HG03280 (cell line): ENCODE measurements around the gene CTIF.

ENCODE experiments used
- ATAC-seq: cut with Tn5 transposase; IDR thresholded peaks from one replicate; pipeline ENCODE4 v1.9.1; 2021; ENCODE audit warnings: mild to moderate bottlenecking, moderate library complexity; ENCODE audit not compliant: unreplicated experiment

The CTIF gene

DNA sequence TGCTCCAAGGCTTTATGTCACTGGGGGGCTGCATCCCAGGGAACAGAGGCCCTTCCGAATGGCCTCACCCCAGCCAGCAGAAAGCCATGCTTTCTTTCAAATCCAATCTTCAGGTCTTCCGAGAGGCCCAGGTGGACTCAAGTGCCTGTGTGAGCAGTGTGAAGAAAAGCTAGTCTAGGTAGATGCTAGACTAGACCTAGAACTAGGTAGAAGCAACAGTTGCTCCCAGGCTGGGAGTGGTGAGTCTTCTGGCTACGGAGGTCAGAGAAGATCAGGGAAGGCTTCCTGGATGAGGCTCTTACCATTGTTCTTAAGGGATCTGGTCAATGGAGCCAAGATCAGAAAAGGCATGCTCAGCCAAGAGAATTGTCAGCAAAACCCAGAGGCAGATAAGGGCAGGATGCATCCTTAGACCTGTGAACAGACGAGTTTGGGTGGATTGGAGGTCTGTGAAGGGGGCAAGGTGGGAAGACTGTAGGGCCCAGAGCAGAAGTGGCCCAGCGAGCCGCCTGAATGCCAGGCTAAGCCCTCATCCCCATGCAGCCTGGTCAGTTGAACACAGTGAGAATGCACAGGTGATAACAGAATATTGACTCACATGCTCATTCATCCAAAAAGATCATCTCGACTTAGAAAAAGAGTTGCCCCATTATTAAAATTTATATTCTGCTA, 301.1 kb downstream of the CTIF start:
- no peak for ATAC-seq

DNA sequence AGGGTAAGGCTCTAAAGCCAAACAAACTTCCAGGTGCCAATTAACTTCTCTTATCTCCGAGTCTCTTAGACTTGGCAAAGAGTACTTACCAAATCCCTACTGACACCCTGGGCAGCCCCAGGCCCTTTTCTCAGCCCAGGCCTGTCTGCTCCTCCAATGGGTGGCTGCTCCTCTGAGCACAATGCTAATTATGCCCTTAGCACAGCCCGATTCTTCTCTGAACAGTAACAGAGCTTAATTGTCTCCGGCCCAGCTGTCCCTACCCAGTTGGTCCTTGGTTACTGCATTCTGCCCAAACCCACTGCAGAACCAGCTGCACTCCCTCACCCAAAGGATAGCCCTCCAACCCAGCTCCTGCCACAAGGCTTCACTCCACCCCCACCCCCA, 301.7 kb downstream of the CTIF start:
- no peak for ATAC-seq

DNA sequence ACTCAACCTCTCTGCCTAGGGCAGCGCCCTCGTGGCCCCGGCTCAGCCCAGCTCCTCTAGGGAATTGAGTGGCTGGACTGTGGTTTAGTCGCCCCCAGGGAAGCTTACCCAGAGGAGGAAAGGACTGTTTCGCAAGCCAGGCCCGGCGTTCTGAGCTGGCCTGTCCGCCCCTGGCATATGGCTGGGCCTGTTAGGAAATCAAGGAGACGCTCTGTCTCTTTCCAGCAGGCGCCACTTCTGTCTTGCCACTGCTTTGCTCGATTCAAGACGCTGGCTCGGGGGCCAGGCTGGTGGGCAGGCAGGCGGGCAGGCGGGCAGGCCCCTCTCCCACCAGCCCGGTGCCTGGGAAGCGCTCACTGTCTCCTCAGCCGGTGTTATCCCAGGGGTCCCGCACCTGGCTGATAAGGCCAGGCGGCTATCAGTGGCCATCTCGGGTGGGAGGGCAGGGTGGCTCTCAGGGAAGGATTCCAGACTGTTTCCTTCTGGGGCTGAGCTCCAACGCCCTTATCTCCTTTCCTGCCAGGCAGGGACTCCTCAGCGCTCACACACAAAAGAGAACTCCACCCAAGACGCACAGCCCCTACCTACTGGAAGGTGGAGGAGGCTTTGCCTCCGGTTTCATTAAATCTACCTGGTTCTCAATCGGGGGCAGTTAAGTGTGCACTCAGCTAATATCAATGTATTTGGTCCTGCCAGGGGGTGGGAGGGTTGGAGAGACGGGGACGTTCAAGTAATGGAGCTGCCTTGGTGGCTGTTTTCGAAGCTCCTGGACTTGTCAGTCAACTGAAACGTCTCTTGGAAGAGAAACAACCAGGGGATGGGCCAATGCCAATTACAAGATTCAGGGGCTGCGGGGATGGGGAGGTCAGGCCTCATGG, 302.8 kb downstream of the CTIF start:
- ATAC-seq = no peak

DNA sequence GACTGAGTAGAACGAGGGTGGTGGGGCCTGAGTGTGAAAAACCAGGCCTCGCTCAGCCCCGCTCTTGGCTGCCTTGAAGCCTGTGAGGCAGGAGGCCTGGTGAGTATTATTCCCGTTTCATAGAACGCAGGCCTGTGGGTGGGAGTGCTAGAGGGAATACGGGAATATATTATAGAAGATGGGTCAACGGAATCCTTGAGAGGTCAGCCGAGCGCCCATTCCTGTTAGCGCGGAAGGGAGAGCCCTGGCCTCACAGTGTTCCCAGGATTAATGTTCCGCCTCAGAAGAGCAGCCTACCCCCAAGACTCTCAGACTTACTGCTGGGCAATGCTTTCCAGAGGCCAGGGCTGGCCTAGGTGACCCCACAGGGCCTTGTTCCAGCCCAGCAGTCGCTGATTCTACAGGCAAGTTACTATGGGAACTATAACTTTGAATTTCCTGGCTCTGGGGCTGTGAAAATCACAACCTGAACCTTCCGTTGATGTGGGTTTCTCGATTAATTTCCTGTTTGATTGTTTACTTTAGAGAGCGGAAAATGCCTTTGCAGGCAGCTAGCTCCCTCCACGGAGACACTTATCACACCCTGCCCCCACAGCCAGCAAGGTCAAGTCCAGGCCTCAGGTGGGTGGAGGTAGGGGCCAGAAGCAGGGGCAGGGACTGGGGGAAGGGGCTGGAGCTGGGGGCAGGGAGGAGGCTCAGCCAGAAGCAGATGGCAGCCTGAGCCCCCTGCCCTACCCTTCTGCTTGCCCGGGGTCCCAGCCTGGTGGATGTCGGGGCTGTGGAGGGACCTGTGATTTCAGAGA, 303.6 kb downstream of the CTIF start:
- ATAC-seq = no peak

DNA sequence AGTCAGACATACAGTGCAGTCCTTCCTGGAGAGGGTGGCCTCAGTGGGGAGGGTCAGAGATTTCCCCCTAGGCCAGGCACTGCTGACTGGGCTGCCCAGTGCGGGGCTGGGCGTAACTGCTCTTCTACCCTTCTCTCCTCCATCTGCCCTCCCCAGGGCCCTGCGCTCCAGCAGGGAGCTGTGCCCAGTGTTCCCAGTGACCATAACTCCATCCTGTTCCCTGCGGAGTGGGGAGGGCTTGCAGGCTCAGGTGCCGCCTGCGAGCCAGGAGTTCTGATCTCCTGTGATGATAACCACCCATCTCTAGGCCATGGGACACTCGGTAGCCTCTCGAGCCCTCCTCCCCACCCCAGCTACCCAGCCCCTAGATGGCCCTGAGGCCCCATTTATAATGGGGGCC, 304.3 kb downstream of the CTIF start:
- ATAC-seq = no peak

DNA sequence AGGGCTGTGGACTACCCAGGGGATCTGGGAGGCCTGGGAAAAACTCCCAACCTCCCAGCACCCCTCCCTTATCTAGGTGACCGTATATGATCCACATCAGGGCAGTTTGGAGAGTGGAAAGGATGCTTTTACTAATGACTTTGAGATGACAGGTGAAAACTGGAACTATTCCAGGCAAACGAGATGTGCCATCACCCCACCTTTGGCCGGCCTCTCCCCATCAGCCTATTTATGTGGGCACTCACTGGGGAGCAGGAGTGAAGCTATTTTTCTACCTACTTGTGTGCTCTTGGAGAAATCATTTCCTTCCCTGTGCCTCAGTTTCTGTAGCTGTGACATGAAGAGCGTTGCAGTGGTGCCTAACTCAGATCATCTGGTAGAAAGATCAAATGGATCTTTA, 304.8 kb downstream of the CTIF start:
- no peak for ATAC-seq

DNA sequence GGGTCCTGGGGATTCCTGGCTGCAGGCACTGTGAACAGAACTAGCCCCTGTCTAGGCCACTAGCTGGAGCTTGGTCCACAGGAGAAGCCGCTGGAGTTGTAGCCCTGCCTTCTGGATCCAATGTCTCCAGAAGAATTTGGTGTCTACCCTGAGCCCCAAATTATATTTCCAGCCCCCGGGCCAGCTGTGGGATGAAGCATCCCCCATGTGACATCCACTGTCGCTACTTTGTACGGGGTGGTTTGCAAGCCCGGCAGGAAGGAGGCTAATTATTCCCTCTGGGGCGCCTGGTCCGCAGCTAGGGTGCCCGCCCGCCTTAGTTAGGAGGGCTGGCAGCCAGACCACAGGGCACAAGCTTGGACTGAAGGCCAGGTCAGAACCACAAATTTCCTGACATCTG, 305.4 kb downstream of the CTIF start:
- no peak for ATAC-seq

DNA sequence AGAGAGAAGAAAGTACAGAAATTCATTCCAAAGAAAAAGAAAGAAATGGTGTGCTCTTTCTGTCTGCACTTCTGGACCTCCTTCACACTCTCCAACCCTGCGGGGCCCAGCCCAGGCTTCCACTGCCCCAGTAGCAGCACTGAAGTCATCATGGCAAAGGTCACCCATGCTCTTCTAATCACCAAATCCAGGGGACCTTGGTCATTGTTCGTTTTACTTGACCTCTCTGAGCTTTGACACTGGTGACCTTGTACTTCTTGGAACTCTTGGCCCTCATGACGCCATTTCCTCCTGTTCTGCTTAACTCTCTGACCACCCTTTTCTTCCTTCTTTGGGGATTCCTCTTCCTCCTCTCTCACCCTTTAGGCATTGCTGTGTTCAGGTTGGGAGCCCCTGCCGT, 306.3 kb downstream of the CTIF start:
- ATAC-seq = no peak

DNA sequence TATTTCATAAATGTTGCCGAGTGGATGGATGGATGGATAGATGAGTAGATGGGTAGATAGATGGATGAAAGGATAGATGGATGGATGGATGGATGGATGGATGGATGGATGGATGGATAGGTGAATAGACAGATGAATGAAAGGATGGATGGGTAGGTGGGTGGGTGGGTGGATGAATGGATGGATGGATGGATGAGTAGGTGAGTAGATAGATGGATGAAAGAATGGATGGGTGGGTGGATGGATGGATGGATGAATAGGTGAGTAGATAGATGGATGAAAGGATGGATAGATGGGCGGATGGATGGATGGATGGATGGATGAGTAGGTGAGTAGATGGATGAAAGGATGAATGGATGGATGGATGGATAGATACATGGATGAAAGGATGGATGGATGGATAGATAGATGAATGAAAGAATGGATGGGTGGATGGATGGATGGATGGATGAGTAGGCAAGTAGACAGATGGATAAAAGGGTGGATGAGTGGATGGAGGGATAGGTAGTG, 307.6 kb downstream of the CTIF start:
- no peak for ATAC-seq

DNA sequence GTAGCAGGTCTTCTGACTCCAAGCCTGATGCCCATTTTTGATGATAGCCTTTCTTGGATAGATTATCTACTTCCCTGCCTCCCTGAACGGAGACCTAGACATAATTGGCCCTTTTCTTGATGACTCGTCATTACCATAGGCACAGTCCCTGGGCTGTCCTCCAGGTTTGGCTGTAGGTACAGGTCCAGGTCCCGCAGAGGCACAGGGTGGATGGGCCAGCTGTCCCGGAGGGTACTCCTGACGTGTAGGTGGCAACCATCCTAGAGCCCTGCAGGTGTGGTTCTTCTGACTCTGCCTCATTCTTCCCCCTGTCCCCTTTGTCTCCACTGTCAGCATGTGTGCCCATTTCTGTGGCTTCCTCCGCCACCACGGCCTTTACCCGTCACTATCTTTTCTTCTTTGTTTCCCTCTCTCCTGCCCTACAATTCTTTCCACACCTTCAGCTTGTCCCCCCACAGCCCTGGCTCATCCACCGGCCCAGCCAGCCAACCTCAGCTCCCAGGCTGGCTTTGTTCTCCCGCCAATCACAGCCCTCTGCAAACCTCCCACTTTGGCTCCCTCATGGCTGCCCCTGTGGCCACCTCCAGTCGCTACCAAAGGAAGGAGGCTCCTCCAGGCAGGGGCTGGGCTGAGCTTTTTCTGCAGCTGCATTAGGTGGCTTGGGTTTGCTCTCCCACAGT, 309.1 kb downstream of the CTIF start:
- ATAC-seq = no peak

DNA sequence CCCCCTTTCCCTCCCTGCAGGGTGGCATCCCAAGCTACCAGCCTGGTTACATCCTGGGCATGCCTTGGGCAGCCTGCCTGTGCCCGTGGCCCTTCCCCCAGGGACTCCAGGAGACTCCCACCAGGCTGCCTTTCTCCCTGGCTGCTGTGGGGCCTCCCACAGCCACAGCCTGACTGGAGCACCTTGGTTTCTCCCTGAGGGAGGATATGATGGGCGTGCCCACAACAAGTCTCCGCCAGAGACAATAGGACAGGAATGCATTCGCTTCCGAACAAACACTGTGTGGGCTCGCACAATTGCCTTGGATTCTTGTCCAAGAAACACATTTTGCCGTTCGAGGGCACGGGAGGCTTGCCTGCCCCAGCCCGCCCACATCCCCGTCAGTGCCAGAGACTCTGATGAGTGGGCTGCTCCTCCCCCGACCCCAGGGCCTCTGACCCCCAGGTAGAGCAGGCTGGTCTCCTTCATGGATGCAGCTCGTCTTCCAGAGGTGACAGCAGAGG, 309.9 kb downstream of the CTIF start:
- no peak for ATAC-seq

DNA sequence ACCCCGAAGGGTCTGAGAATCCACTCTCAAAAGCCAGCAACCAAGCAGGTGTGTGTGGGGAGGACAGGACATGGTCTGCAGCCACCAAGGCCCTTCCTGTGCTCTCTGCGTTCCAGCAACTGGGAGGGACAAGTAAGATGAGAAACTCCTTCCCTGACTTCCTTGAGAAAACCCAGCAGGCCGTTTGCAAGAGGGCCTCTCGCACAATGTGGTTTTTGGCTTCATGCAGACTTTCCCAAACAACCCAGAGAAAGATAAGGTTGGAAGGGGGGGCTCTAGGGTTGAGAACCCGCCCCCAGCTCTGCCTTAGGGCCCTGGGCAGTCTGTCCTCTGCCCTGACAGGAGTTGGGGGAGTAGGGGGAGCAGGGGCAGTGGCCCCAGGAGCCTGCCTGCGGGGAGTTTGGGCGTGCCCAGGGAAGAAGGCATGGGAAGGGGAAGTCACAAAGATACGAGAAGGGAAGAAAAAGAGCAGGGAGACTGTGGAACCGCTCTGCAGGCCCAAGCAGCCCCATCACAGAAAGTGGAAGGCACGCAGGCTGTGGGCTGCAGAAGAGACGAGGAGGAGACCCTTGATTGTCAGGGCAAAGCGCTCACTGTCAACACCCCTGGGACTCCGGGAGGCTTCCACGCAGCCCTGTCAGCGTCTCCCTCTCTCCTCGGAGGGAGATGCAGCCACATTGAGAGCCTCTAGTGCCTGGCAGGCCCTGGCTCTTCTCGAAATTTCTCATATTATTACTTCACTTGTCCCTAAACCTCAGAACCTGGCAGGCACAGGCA, 312.2 kb downstream of the CTIF start:
- no peak for ATAC-seq

DNA sequence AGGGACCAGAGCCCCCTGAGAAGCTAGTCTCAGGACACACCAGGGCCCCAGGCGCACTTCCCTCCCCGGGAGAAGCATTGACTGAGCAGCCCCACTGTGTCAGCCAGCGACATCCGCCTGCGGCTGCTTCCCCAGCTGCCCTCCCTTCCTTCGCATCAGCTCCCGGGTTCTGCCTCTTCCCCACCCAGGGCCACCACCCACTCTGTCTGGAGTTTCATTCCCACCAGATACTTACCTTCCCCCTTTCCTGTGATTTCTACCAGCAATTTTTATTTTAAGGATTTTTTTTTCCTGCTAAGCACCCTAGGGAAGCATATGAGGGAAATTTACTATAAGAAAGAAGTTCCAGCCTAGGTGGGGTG, 312.7 kb downstream of the CTIF start:
- ATAC-seq = no peak

DNA sequence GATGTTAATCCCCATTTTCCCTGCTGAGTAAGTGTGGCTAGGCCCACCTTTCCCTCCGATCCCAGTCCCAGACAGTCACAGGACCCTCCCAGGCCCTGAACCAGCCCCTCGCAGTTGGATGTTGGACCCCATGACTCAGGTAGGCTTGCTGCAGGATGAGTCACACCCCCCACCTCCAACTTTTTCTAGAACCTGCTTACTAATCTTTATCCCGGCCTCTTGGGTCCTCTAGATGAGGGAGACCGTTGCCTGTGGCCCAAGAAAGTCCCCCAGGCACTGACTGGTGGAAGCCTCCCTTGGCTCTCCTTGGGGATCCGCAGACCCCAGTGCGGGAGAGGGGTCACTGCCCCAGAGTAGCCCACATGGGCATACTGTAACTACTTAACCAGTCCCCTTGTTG, 313.5 kb downstream of the CTIF start:
- ATAC-seq = no peak

DNA sequence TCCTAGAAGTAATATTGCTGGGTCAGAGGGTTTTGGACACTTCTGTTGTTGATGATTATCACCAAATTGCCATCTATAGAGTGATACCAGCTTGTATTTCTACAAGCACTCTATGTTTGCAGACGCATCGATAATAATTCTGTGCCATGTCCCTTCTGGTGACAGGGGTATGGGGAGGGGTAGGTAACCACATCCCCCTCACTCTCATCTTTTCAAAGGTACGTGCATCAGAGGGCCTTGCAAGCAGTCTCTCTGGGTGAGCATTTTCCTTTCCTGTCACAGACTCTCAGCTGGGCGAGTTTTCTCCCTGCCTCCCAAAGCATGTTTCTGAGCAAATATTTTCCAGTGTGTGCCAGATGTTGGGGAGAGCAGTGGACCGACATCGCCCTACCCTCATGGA, 314.0 kb downstream of the CTIF start:
- ATAC-seq = no peak

DNA sequence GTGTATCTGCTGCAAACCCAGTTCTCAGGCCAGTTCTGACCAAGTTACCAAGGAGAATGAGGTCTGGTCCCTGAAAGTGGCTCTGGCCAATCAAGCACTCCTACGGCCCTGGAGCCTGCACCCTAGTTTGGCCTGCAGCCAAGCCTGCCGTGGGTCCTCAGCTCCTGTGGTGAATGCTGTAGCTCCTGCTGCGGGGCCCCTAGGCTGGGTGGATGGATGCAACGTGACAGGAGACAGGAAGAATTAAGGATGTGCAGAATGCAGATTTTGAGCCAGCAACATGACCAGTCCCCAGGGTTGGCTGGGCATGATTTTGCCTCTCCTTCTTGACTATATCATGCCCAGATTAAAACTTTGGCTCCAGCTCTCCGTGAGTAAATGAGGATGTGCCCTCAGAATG, 314.8 kb downstream of the CTIF start:
- no peak for ATAC-seq

DNA sequence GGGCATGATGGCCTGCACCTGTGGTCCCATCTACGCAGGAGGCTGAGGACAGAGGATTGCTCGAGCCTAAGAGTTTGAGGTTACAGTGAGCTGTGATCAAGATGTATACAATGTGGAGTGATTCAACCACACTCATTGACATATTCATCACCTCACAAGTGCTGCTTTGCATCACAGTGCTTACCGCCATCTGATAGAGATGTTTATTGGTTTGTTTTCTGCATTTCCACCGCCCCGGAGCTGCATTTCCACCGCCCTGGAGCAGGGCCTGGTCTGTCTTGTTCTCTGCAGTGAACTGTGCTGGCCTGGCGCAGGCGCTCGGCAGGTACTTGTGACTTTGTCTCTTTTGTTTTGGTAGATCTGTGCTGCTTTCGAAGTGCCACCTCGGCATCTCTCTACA, 315.9 kb downstream of the CTIF start:
- ATAC-seq = no peak

DNA sequence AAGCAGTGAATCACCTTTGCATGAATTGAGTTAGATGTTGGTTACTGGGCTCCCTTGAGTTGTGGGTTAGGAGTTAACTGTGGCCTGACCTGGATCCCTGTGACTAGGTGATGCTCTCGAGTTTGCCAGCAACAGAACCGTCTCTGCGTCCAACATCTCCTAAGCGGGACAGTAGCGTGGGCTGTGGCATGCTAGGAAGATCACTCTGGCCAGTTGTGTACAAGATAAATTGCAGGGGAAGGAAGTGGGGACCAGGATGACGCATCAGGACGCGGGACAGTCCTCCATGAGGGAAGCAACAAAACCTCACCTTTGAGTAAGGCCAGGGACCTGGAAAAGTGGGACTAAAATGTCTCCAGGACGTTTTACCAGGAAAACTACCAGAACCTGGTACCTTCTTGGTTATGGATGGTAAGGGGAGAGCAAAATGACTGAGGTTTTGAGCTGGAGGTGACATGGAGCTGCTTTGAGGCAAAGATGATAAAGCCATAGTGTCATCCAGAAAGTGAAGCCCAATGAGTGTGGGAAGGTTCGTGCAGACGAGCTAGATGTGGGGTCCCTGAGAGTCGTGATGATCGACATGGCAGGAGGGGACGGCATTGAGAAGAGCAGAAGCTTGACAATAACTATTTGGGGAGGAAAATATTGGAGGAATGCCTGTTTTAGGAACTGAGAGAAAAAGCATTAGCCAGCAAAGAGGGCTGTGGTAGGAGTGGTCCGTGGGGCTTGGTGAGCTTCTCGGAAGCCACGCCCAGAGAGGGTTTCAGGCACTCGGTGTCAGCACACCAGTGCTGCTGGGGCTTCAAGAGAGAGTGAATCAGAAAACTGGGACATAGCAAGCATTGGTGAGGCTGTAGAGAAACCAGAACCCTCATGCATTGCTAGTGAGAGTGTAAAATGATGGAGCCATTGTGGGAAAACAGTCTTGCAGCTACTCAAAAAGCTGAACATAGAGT, 316.9 kb downstream of the CTIF start:
- ATAC-seq = no peak
